ENCODE data around the gene THAP3.

- TF ChIP-seq CTCF (IDR thresholded peaks at IDR 0.05) (no peak), EP300 (IDR thresholded peaks at IDR 0.05) (no peak)
Measured at GRCh38 chr1:6651909-6652308, 27.2 kb downstream of the THAP3 start.

Measured in esophagus muscularis mucosa (tissue), 3 donors.